Measurements from ENCODE around the gene MISP.

DNA sequence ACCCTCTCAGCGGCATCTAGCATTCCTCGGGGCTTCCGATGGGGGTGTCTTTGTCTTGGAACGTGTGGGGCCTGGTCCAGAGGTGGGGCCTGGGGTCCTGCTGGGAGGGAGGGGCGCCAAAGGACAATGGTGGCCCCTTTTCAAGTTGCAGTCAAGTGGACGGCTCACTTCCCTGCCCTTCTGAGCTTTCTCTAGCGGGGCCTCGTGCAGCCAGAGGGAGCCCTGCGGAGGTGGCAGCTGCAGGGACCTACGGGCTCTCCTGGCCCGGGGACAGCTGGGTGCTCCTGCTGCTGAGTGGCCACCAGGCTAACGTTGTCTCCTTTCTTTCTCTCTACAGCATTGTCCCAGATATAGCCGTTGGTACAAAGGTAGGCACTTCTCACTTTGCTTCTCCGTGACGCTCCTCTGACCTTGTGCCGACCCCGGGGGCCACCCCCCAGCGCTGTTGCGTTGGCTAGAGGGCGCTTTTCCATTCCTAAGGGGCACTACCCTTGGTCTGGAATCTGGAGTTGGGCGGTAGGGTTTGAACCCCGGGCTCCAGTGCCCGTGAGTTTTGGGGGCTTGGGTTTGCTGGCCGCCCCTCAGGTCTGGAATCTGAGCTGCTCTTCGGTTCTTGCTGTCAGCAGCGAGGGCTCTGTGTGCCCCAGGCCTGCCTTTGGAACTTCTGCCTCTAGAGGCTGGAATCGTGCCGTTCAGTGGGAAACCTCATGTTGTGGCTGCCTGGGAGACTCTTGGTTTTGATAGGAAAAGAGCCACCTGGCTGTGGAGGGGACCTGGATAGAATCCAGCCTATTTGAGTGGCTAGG, 48.4 kb downstream of the MISP start:
- no peak for TF ChIP-seq ZBTB21 (CRISPR knock-in tag; IDR thresholded peaks at IDR 0.05; ENCODE audit: borderline replicate concordance)
- TF ChIP-seq, protein P1, sequence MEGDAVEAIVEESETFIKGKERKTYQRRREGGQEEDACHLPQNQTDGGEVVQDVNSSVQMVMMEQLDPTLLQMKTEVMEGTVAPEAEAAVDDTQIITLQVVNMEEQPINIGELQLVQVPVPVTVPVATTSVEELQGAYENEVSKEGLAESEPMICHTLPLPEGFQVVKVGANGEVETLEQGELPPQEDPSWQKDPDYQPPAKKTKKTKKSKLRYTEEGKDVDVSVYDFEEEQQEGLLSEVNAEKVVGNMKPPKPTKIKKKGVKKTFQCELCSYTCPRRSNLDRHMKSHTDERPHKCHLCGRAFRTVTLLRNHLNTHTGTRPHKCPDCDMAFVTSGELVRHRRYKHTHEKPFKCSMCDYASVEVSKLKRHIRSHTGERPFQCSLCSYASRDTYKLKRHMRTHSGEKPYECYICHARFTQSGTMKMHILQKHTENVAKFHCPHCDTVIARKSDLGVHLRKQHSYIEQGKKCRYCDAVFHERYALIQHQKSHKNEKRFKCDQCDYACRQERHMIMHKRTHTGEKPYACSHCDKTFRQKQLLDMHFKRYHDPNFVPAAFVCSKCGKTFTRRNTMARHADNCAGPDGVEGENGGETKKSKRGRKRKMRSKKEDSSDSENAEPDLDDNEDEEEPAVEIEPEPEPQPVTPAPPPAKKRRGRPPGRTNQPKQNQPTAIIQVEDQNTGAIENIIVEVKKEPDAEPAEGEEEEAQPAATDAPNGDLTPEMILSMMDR (IDR thresholded peaks at IDR 0.05), result no peak
- TF ChIP-seq GABPB1 (CRISPR knock-in tag; IDR thresholded peaks at IDR 0.05), result no peak
- no peak for TF ChIP-seq CREB1 (CRISPR knock-in tag; IDR thresholded peaks at IDR 0.05)
- TF ChIP-seq E2F5 (CRISPR knock-in tag; IDR thresholded peaks at IDR 0.05), result no peak
- no peak for TF ChIP-seq NFYB (CRISPR knock-in tag; conservative IDR thresholded peaks at IDR 0.05; ENCODE audit: low read depth)
- no peak for TF ChIP-seq ETV6 (CRISPR knock-in tag; IDR thresholded peaks at IDR 0.05)
- TF ChIP-seq MAX (CRISPR knock-in tag; IDR thresholded peaks at IDR 0.05), result 0 out of 2 replicates have a peak, but pooled peaks have one; percentile 19
